IPS-15b (cell line): ENCODE data around the gene CTRB1.
"Not testable (repeated sequence)": the region's sequence is repeated elsewhere in the genome, so short reads cannot be mapped to it uniquely, and the experiment has no call there.

Experiments
- H3K27me3 ChIP-seq: one replicate; pipeline ENCODE4 v1.6.1; 2013; ENCODE audit warnings: low read length; ENCODE audit not compliant: control insufficient read depth, insufficient read depth
- H3K36me3 ChIP-seq: one replicate; pipeline ENCODE4 v1.6.1; 2013; ENCODE audit warnings: low read length; ENCODE audit not compliant: control insufficient read depth, insufficient read depth
- H3K4me1 ChIP-seq: one replicate; pipeline ENCODE4 v1.6.1; 2013; ENCODE audit warnings: mild to moderate bottlenecking, low read length; ENCODE audit not compliant: control insufficient read depth, insufficient read depth
- H3K4me3 ChIP-seq: one replicate; pipeline ENCODE4 v1.5.1; 2013; ENCODE audit warnings: low read depth, low read length
- H3K9ac ChIP-seq: one replicate; pipeline ENCODE4 v1.6.1; 2013; ENCODE audit warnings: low read depth, mild to moderate bottlenecking, low read length
- H3K9me3 ChIP-seq: one replicate; pipeline ENCODE4 v1.6.1; 2013; ENCODE audit warnings: mild to moderate bottlenecking, low read length; ENCODE audit not compliant: control insufficient read depth, insufficient read depth

CTRB1 gene

GRCh38 chr16:75264457-75264998 lies 45.7 kb downstream of the CTRB1 start:
- H3K9me3 ChIP-seq = no peaks in the 10 kb centered on the region

GRCh38 chr16:75264999-75265910 lies 46.5 kb downstream of the CTRB1 start:
- peaks cover 11% of the 10 kb centered on the region for H3K36me3 ChIP-seq
- peak overlapping the region; percentile 76 for H3K4me3 ChIP-seq
- no peaks in the 10 kb centered on the region for H3K9me3 ChIP-seq
- H3K9ac ChIP-seq = peak overlapping the region; percentile 93
- no peaks in the 10 kb centered on the region for H3K27me3 ChIP-seq
- peaks cover 6% of the 10 kb centered on the region for H3K4me1 ChIP-seq

More at GRCh38 chr16:75264457-75264998, 45.7 kb downstream of the CTRB1 start:
- Histone ChIP-seq H3K9ac (peak overlapping the region; percentile 93), H3K27me3 (no peaks in the 10 kb centered on the region), H3K36me3 (peaks cover 11% of the 10 kb centered on the region), H3K4me1 (peaks cover 6% of the 10 kb centered on the region), H3K4me3 (peak overlapping the region; percentile 76)

GRCh38 chr16:75265911-75266701 lies 47.3 kb downstream of the CTRB1 start:
- peaks cover 11% of the 10 kb centered on the region for H3K36me3 ChIP-seq
- peak overlapping the region; percentile 73 for H3K9ac ChIP-seq
- H3K4me3 ChIP-seq = peak overlapping the region; percentile 76
- peaks cover 6% of the 10 kb centered on the region for H3K4me1 ChIP-seq
- no peaks in the 10 kb centered on the region for H3K27me3 ChIP-seq
- no peaks in the 10 kb centered on the region for H3K9me3 ChIP-seq

DNA sequence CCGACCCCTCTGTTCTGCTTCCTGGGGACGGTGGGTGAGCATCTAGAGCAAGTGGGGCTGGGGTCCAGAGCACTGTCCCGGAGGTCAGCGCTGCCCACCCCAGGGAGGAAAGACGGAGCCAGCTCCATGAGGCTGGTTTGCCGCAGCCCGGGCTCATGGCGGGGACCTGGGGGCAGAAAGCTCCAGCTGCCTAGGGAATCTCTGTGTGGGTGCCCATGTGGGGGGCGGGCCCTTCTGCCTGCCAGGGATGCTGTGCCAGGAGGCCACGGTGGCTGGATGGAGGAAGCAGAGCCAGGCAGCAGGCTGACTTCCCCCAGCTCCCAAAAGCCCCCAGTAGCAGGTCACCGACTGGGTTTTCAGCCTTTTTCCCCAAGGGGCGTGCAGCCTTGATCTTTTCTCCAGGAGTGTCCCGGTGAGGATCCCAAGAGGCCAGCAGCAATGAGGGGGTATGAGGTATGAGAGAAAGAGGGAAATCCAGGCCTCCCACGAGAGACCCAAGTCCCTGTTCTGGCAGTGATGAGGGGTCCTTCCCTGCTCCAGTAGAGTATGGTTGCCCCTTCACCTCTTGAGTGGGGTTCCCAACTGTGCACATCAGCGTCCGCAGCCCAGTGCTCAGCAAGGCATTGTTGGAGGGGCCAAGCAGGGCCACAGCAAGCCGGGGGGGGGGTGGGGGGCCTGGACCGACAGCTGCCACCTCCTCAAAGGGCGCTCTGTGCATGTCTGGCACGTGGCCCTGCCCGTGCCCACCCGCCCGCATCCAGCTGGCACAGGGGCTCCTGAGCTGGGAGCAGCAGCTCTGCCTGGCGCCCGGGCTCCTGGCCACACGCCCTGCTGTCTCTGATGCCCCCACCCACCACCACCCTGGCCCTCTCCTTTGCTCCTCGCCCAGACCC lies 48.2 kb downstream of the CTRB1 start:
- peak overlapping the region; percentile 73 for H3K9ac ChIP-seq
- peaks cover 10% of the 10 kb centered on the region for H3K36me3 ChIP-seq
- H3K4me3 ChIP-seq = peak overlapping the region; percentile 76
- H3K4me1 ChIP-seq = peaks cover 6% of the 10 kb centered on the region
- H3K9me3 ChIP-seq = no peaks in the 10 kb centered on the region
- no peaks in the 10 kb centered on the region for H3K27me3 ChIP-seq

DNA sequence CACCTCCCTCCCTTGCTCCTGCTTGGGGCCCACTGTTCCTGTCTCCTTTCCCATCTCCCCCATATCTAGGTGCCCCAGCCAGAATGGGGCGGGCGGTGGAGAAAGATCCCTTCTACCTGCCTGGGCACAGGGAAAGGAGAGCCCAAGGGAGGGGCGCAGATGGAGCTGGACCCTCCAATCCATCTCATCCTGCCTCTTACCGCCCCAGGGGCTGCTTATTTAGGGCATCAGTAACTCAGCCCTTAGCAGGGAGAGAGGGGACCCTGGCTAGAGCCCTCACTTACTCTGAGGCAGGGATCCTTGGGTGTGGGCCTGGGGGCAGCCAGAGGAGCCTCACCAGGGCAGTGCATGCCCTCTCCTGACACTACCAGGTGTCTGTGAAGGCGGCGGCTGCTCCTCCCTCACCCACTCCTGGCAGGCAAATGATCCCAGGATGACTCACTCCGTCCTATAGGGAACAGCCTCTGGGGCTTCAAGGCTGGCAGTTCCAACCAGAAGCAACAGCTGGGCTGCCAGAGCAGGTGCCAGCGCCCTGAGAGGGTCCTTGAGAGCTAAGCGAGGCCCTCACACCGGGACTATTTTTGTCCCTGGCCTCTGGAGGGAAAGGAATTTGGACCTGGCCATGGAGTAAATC lies 49.0 kb downstream of the CTRB1 start:
- Histone ChIP-seq H3K9me3 (no peaks in the 10 kb centered on the region), H3K27me3 (no peaks in the 10 kb centered on the region), H3K4me1 (peaks cover 6% of the 10 kb centered on the region), H3K4me3 (no peak overlapping the region), H3K9ac (no peak overlapping the region), H3K36me3 (peaks cover 3% of the 10 kb centered on the region)

- not testable (repeated sequence) for H3K9me3 ChIP-seq, H3K27me3 ChIP-seq, H3K4me3 ChIP-seq, H3K36me3 ChIP-seq, H3K9ac ChIP-seq, H3K4me1 ChIP-seq
Measured at GRCh38 chr16:75269358-75269757, 50.6 kb downstream of the CTRB1 start.

GRCh38 chr16:75271441-75272096 lies 52.8 kb downstream of the CTRB1 start:
- Histone ChIP-seq H3K9me3 (no peaks in the 10 kb centered on the region), H3K4me1 (no peaks in the 10 kb centered on the region), H3K36me3 (no peaks in the 10 kb centered on the region), H3K27me3 (no peaks in the 10 kb centered on the region), H3K9ac (no peak overlapping the region), H3K4me3 (no peak overlapping the region)

GRCh38 chr16:75272097-75272551 lies 53.3 kb downstream of the CTRB1 start:
- H3K9me3 ChIP-seq = no peaks in the 10 kb centered on the region
- no peaks in the 10 kb centered on the region for H3K27me3 ChIP-seq
- H3K36me3 ChIP-seq = no peaks in the 10 kb centered on the region
- no peak overlapping the region for H3K4me3 ChIP-seq
- H3K9ac ChIP-seq = no peak overlapping the region
- H3K4me1 ChIP-seq = no peaks in the 10 kb centered on the region

GRCh38 chr16:75272629-75273028 lies 53.8 kb downstream of the CTRB1 start:
- H3K4me3 ChIP-seq, H3K9ac ChIP-seq, H3K4me1 ChIP-seq, H3K27me3 ChIP-seq, H3K36me3 ChIP-seq, H3K9me3 ChIP-seq: not testable (repeated sequence)

DNA sequence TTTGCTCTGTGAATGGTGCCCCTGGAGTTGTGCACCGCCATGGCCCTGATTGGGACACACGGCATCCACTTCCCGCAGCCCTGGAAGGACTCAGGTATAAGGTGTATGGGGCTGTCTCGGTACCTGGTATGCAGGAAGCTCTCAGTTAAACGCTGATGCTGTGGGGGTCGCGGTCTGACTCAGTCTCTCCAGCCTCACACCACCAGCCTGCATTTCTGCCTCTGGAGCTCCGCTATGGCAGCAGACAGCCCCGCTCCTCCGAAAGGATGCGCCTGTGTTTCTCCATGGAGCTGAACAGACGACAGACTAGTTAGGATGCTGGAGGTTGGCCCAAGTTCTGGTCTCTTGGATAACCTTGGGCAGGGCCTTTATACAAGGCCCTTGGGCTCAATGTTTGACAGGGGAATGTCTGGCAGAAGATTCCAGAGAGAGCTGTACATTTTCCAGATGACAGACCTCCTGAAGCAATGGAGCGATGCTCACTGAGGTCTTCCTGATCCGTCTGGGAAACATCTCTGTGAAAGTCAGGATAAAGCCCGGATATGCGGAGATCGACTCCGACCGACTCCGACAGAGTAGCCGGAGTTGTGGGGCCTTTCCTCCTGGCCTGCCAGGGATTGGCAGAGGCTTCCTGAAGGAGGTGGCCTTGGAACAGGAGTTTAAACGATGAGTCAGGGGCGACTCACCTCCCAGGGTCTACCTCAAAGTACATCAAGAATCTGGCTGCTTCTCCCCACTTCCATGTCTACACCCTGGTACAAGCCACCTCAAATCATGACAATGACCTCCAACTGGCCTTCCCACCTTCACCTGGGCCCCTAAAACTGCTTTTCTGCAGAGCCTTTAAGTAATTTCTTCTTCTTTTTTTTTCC lies 54.5 kb downstream of the CTRB1 start:
- Histone ChIP-seq H3K9ac (no peak overlapping the region), H3K4me1 (no peaks in the 10 kb centered on the region), H3K9me3 (no peaks in the 10 kb centered on the region), H3K36me3 (no peaks in the 10 kb centered on the region), H3K4me3 (no peak overlapping the region), H3K27me3 (no peaks in the 10 kb centered on the region)
